ENCODE data around the gene UTP15. TPM values are rescaled to one million over a fixed set of nuclear protein-coding genes. Genes with fewer than 3 reads are reported as not detected.

UTP15 gene
- total RNA-seq, 1 donor from 2014 or later: 40.4 TPM

DNA sequence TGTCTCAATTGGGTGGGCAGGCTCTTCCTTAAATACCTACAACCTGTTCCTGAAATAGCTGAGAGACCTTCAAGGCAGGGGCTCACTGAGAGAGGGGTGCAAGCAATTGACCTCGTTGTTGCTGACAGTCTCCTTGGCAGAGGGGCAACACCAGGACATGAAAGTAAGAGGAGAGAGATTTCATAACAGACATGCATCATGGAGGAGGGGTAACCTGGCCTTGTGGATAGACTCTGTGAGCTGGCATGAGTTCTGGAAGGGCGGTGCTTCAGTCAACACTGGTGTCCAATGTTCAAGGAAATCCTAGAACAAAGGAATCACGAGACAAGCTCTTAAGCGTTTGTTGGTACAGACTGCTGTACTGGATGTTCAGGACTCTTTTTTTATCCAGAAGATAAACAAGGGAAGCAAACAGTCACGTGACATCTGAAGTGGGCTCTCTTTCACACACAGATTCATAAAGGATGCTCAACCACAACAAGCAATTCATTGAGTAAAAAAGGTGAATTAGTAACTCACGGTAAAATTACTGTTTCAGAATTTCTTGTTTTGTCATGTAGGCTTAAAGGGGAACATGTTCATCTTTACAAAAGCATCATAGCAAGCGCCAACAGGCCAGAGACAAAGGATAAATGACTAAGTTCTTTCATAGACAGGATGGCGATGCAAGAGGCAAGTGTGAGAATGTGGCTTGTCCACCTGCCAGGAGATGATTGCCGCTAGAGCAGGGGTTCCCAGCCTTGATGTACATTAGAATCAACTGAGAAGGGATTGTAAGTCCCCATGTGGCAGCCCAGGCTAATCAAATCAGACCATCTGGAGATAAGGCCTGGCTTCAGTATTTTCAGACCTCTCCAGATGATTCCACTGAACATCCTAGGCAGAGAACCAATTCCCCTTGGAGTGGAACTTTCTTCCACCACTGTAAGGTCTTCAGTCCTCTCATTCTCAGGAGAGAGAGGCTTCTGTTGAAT is 20.8 kb upstream of the UTP15 start:
- TF ChIP-seq CTCF (IDR thresholded peaks at IDR 0.05): no peak
- Mint-ChIP-seq H3K9me3 (no peaks in the 10 kb centered on the region), H3K27me3 (peaks cover 18% of the 10 kb centered on the region), H3K36me3 (ENCODE audit: low read depth) (no peaks in the 10 kb centered on the region), H3K4me3 (no peak overlapping the region), H3K4me1 (no peaks in the 10 kb centered on the region), H3K27ac (no peak overlapping the region)
- CTCF ChIA-PET: no interaction called here
- POLR2A ChIA-PET: no interaction called here
- DNase-seq (no peak), ATAC-seq (ENCODE audit: low read depth) (no peak)
- intact Hi-C loops (cut with micrococcal nuclease): no loop called here

DNA sequence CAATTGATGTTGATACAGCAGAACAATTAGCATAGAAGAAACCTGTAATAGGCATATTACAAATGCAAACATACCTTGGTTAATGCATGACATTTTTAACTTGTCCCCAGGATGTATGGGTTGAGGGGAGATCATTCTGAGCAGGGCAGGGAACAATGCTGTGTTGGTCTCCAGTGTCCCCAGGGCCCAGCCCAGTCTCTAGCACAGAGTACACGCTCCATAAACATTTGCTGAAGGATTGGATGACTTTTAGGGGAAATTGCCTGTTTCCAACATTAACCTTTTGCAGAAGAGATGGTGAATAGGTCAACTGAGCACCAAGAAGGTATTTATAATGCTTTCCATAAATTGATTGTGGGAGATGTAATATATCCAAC is 20.2 kb upstream of the UTP15 start:
- Mint-ChIP-seq H3K27ac (no peak overlapping the region), H3K9me3 (no peaks in the 10 kb centered on the region), H3K4me3 (no peak overlapping the region), H3K36me3 (ENCODE audit: low read depth) (no peaks in the 10 kb centered on the region), H3K4me1 (no peaks in the 10 kb centered on the region), H3K27me3 (peaks cover 11% of the 10 kb centered on the region)
- no peak for TF ChIP-seq CTCF (IDR thresholded peaks at IDR 0.05)
- DNase-seq (no peak), ATAC-seq (ENCODE audit: low read depth) (no peak)
- intact Hi-C loops (cut with micrococcal nuclease): no loop called here
- POLR2A ChIA-PET: no interaction called here
- CTCF ChIA-PET: no interaction called here

DNA sequence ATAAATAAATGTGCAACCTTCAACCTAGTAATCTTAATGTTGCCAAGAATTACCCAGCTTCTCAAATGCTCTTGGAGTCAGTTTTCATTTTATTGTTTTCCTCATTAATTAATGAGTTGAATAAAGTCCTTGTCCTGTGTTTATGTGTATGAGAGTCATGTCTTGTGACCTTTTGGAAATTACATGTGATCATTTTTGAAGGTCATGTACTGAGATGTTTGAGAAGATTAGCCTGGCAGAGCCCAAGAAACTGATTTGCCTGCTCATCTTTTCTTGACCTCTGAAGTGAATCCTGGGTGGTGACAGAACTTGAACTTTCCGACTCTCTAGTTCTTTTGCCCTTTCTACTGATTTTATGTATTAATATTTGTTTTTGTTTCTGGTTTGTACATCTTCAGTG is 15.5 kb upstream of the UTP15 start:
- no peak overlapping the region for H3K4me3 Mint-ChIP-seq
- no peak overlapping the region for H3K27ac Mint-ChIP-seq
- no peaks in the 10 kb centered on the region for H3K9me3 Mint-ChIP-seq
- DNase-seq: no peak
- peaks cover 25% of the 10 kb centered on the region for H3K36me3 Mint-ChIP-seq (ENCODE audit: low read depth)
- POLR2A ChIA-PET: no interaction called here
- intact Hi-C loops (cut with micrococcal nuclease): no loop called here
- TF ChIP-seq CTCF (IDR thresholded peaks at IDR 0.05): no peak
- CTCF ChIA-PET: no interaction called here
- H3K27me3 Mint-ChIP-seq: peaks cover 4% of the 10 kb centered on the region
- no peak for ATAC-seq (ENCODE audit: low read depth)
- no peaks in the 10 kb centered on the region for H3K4me1 Mint-ChIP-seq

DNA sequence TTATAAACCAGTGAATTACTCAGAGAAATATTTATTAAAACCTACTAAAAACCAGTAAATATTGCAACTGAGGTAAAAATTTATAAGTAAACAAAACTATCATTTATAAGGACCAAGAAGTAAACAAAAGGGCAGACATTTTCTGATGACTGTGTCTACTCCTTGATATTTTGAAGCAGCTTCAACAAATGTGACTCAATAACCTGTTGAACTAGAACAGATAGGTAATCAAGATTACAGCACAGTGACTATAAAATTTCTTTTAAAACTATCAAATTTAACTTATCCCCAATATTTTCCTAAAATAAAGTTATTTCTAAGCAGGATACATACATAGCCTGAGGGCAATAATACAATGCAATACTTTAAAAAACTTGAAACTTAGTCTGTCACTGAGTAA is 12.9 kb upstream of the UTP15 start:
- intact Hi-C loops (cut with micrococcal nuclease): no loop called here
- Mint-ChIP-seq H3K27me3 (no peaks in the 10 kb centered on the region), H3K4me1 (no peaks in the 10 kb centered on the region), H3K4me3 (no peak overlapping the region), H3K9me3 (no peaks in the 10 kb centered on the region), H3K36me3 (ENCODE audit: low read depth) (peaks cover 45% of the 10 kb centered on the region), H3K27ac (no peak overlapping the region)
- no peak for TF ChIP-seq CTCF (IDR thresholded peaks at IDR 0.05)
- ATAC-seq (ENCODE audit: low read depth) (no peak), DNase-seq (no peak)
- ChIA-PET CTCF (no interaction called here), POLR2A (no interaction called here)

DNA sequence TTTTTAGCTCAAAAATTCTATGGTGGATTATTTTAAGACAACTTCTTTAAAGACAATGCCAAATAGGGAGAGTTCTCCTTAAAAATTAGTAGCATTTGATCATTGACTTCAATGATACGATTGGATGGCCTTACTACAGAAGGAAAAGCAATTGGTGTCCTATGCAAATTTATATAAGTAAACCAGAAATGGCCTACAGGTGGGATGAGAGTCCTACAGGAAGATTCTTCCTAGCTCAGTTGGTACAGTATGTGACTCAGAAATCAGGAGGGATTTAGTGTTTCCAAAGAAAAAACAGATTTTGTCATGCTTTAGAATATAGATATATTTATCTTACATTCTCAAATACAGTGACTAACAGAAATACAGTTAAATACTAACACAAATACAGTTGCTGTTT is 6.6 kb upstream of the UTP15 start:
- no peaks in the 10 kb centered on the region for H3K27me3 Mint-ChIP-seq
- peaks cover 58% of the 10 kb centered on the region for H3K36me3 Mint-ChIP-seq (ENCODE audit: low read depth)
- no peak for TF ChIP-seq CTCF (IDR thresholded peaks at IDR 0.05)
- ATAC-seq (ENCODE audit: low read depth) (no peak), DNase-seq (no peak)
- CTCF ChIA-PET: no interaction called here
- H3K4me3 Mint-ChIP-seq: no peak overlapping the region
- peaks cover 9% of the 10 kb centered on the region for H3K4me1 Mint-ChIP-seq
- H3K9me3 Mint-ChIP-seq: no peaks in the 10 kb centered on the region
- intact Hi-C loops (cut with micrococcal nuclease): no loop called here
- POLR2A ChIA-PET: no interaction called here
- H3K27ac Mint-ChIP-seq: no peak overlapping the region

Measured in activated B cell treated with CpG ODN at 0.5 μM for 24 hours (primary cell).